ENCODE data around the gene GDE1. TPM values are rescaled to one million over a fixed set of nuclear protein-coding genes. Genes with fewer than 3 reads are reported as not detected.

The GDE1 gene
- total RNA-seq, 4 donors from 2014 or later: 80.9 to 143 (median 108) TPM

DNA sequence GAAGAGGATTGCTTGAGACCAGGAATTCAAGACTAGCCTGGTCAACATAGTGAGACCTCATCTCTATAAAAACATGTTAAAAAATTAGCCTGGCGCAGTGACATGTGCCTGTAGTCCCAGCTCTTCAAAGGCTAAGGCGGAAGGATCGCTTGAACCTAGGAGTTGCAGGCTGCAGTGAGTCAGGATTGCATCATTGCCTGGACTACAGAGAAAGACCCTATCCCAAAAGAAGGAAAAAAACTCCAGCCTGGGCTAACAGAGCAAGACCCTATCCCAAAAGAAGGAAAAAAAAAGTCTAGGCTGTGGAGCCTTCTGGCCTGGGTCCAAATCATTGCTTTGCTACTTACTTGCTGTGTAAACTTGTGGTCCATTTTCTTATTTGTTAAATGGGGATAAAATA, 6.8 kb upstream of the GDE1 start:
- no peak for ATAC-seq
- TF ChIP-seq POLR2A (IDR thresholded peaks at IDR 0.05) (no peak), POLR2AphosphoS5 (IDR thresholded peaks at IDR 0.05) (no peak), EP300 (IDR thresholded peaks at IDR 0.05) (no peak)
- TF ChIP-seq, protein P1, sequence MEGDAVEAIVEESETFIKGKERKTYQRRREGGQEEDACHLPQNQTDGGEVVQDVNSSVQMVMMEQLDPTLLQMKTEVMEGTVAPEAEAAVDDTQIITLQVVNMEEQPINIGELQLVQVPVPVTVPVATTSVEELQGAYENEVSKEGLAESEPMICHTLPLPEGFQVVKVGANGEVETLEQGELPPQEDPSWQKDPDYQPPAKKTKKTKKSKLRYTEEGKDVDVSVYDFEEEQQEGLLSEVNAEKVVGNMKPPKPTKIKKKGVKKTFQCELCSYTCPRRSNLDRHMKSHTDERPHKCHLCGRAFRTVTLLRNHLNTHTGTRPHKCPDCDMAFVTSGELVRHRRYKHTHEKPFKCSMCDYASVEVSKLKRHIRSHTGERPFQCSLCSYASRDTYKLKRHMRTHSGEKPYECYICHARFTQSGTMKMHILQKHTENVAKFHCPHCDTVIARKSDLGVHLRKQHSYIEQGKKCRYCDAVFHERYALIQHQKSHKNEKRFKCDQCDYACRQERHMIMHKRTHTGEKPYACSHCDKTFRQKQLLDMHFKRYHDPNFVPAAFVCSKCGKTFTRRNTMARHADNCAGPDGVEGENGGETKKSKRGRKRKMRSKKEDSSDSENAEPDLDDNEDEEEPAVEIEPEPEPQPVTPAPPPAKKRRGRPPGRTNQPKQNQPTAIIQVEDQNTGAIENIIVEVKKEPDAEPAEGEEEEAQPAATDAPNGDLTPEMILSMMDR (IDR thresholded peaks at IDR 0.05): no peak
- Histone ChIP-seq H3K27ac (no peak overlapping the region), H3K27me3 (no peaks in the 10 kb centered on the region), H3K4me1 (peaks cover 0 to 21% (median 8%) of the 10 kb centered on the region in 3 donors), H3K9me3 (no peaks in the 10 kb centered on the region), H3K4me3 (no peak overlapping the region), H3K36me3 (peaks cover 0 to 45% of the 10 kb centered on the region in 2 donors)
- 100% methylated on average over 3 of the region's 3 CpGs; no CpG with 5 or more reads in 1 of the 2 donors for WGBS, 2 donors (ENCODE audit: low coverage in 1 of 2)

DNA sequence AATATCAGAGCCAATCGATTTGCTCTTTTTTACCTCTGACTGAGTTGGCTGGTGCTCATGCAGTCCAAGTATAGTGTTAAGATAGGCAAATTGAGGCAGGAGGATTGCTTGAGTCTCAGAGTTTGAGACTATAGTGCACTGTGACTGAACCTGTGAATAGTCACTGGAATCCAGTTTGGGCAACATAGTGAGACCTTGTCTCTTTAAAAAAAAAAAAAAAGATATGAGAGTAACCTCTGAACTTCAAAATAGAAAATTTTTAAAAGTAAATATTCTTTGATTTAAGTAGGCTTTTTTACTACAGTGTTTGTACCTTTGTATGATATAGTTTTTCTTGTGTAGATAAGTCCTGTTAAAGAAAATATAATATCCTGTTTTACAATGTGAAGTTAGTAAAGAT, 5.3 kb upstream of the GDE1 start:
- TF ChIP-seq POLR2A (IDR thresholded peaks at IDR 0.05) (no peak), POLR2AphosphoS5 (IDR thresholded peaks at IDR 0.05) (no peak), EP300 (IDR thresholded peaks at IDR 0.05) (no peak)
- TF ChIP-seq, protein P1 (IDR thresholded peaks at IDR 0.05): no peak
- 100% methylated on average over 1 of the region's 1 CpG; no CpG with 5 or more reads in 1 of the 2 donors for WGBS, 2 donors (ENCODE audit: low coverage in 1 of 2)
- Histone ChIP-seq H3K36me3 (peaks cover 0 to 31% of the 10 kb centered on the region in 2 donors), H3K4me3 (no peak overlapping the region), H3K27ac (no peak overlapping the region), H3K4me1 (peaks cover 0 to 35% (median 12%) of the 10 kb centered on the region in 3 donors), H3K27me3 (no peaks in the 10 kb centered on the region), H3K9me3 (no peaks in the 10 kb centered on the region)
- ATAC-seq: no peak

DNA sequence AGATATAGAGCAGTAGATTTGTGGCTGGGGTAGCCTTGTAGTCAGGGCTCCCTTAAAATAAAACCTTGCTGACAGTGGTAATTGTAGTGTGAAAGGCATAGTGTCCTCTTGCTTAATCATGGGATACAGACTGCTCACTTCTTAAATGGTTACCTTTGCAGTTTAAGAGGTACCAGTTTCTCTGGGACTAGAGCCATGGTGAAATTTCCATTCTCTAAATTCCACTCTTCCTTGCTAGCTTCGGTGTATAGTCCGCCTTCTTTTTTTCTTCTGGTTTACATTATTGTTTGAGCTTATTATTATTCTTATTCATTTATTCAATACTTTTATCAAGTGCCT, 3.5 kb upstream of the GDE1 start:
- Histone ChIP-seq H3K4me3 (peak overlapping the region in 1 of 2 donors; percentile 89), H3K27ac (no peak overlapping the region), H3K4me1 (peaks cover 6 to 45% (median 17%) of the 10 kb centered on the region in 3 donors), H3K9me3 (no peaks in the 10 kb centered on the region), H3K27me3 (no peaks in the 10 kb centered on the region), H3K36me3 (peaks cover 0 to 26% of the 10 kb centered on the region in 2 donors)
- TF ChIP-seq POLR2A (IDR thresholded peaks at IDR 0.05) (no peak), POLR2AphosphoS5 (IDR thresholded peaks at IDR 0.05) (no peak), EP300 (IDR thresholded peaks at IDR 0.05) (no peak)
- TF ChIP-seq, protein P1 (IDR thresholded peaks at IDR 0.05): no peak
- no peak for ATAC-seq
- 66 to 83% methylated on average over 2 of the region's 2 CpGs for WGBS, 2 donors (ENCODE audit: low coverage in 1 of 2)

DNA sequence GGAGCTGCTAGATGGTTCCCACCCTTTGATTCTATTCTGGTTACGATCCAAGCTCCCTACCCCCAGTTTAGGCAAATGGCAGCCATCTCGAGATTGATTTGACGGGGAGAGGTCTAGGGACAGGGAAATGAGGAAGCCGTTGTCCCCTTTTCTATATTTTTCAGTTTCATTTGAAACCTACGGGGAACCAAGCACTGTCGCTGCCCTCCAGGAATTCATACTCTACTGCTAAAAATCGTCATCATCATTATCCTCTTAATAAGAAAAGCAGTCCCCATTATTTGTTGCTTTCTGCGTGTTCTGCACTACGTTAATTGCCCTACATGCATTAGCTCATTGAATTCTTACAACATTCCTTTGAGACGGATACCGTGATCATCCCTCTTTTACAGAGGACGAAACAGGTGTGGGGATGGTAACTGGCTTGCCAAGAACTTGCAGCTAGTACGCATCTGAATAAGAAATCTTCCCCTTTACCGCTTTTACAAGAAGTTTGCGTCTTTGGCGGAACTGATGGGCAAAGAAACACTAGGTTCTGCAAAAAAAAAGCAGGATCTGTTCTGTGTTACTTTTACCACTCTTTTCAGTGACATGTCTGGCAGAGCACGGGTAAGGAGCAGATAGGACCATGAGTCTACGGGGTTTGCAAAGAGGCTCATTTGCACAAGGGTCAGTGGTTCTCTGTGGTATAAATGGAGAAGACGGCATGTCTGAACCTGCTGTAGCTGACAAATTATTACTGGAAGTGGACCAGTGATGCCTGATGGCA, 2.9 kb upstream of the GDE1 start:
- Histone ChIP-seq H3K27me3 (no peaks in the 10 kb centered on the region), H3K9me3 (no peaks in the 10 kb centered on the region), H3K36me3 (peaks cover 0 to 20% of the 10 kb centered on the region in 2 donors), H3K4me3 (peak overlapping the region; percentile 89 to 94), H3K4me1 (peaks cover 10 to 51% (median 22%) of the 10 kb centered on the region in 3 donors), H3K27ac (peak overlapping the region in 3 of 4 donors; percentile 66 to 87 (median 82))
- no peak for TF ChIP-seq POLR2AphosphoS5 (IDR thresholded peaks at IDR 0.05)
- TF ChIP-seq, protein P1 (IDR thresholded peaks at IDR 0.05): no peak
- no peak for TF ChIP-seq POLR2A (IDR thresholded peaks at IDR 0.05)
- no peak for TF ChIP-seq EP300 (IDR thresholded peaks at IDR 0.05)
- no peak for ATAC-seq
- 5 to 21% methylated on average over 15 to 19 of the region's 19 CpGs for WGBS, 2 donors (ENCODE audit: low coverage in 1 of 2)

DNA sequence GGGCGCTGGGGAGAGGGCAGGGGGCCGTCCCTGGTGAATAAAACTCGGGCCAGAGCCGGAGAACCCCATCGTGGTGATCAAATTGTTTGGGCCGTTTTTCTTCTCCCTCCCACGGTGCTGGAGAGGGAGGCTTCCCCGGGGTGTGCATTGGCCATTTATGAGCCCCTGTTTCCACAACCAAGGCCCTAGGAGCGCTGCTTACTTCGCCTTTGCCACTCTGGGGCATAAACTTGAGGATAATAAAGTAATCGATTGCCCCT, 2.4 kb upstream of the GDE1 start:
- TF ChIP-seq EP300 (IDR thresholded peaks at IDR 0.05) (no peak), POLR2A (IDR thresholded peaks at IDR 0.05) (no peak), POLR2AphosphoS5 (IDR thresholded peaks at IDR 0.05) (no peak)
- TF ChIP-seq, protein P1 (IDR thresholded peaks at IDR 0.05): no peak
- H3K4me1 ChIP-seq: peaks cover 10 to 56% (median 25%) of the 10 kb centered on the region in 3 donors
- H3K9me3 ChIP-seq: no peaks in the 10 kb centered on the region
- no peak for ATAC-seq
- peaks cover 0 to 17% of the 10 kb centered on the region in 2 donors for H3K36me3 ChIP-seq
- 0% methylated on average over 4 of the region's 11 CpGs; no CpG with 5 or more reads in 1 of the 2 donors for WGBS, 2 donors (ENCODE audit: low coverage in 1 of 2)
- peak overlapping the region in 3 of 4 donors; percentile 66 to 87 (median 82) for H3K27ac ChIP-seq
- H3K27me3 ChIP-seq: no peaks in the 10 kb centered on the region
- peak overlapping the region; percentile 89 to 94 for H3K4me3 ChIP-seq
